PC-3 (cell line): ENCODE data around the gene OR1D2. TPM values are rescaled to one million over a fixed set of nuclear protein-coding genes. Genes with fewer than 3 reads are reported as not detected.

Experiments
- ATAC-seq: fragments of 200-7000 bp; cut with Tn5 transposase; 2 replicates; pipeline ENCODE4 v1.9.1; 2020; ENCODE audit warnings: mild to moderate bottlenecking, moderate library complexity
- BruUV-seq: library from RNA; stranded (reverse); fragments of 400-500 nt; replicated peaks from 2 replicates; lab custom pipeline; 2021; lab: Mats Ljungman, UMichigan
- CTCF ChIA-PET: fragments of 300-600 bp; sonication (Branson Sonifier 250); formaldehyde crosslinking; loops from one replicate; lab custom pipeline; 2022; ENCODE audit warnings: antibody characterized with exemption; lab: Charles Lee
- POLR2A ChIA-PET: fragments of 300-600 bp; sonication (Branson Sonifier 250); formaldehyde crosslinking; loops from one replicate; lab custom pipeline; 2022; ENCODE audit warnings: antibody characterized with exemption; ENCODE audit not compliant: unreplicated experiment; lab: Charles Lee
- DNase-seq: peaks from one replicate; pipeline ENCODE4 v3.0.0-alpha.2; 2015
- H2AFZ ChIP-seq: fragments of 300-600 bp; sonication (generic); 2 replicates; pipeline ENCODE4 v1.6.0; 2016; ENCODE audit warnings: antibody characterized with exemption, low read length
- H3F3A ChIP-seq: fragments of 300-600 bp; sonication (generic); one replicate; pipeline ENCODE4 v1.6.0; 2017; ENCODE audit warnings: antibody characterized with exemption, low read length, control low read depth, mild to moderate bottlenecking; ENCODE audit not compliant: unreplicated experiment
- H3K27ac ChIP-seq: fragments of 300-600 bp; sonication (generic); 2 replicates; pipeline ENCODE4 v1.5.1; 2016; ENCODE audit warnings: mild to moderate bottlenecking, low read length
- H3K27me3 ChIP-seq: fragments of 300-600 bp; sonication (generic); 2 replicates; pipeline ENCODE4 v1.6.1; 2016; ENCODE audit warnings: low read length, mixed read lengths
- H3K36me3 ChIP-seq: fragments of 300-600 bp; sonication (generic); 2 replicates; pipeline ENCODE4 v1.6.1; 2016; ENCODE audit warnings: low read depth, mixed run types, low read length, mixed read lengths
- H3K4me1 ChIP-seq: fragments of 300-600 bp; sonication (generic); 2 replicates; pipeline ENCODE4 v1.5.1; 2016; ENCODE audit warnings: low read length; ENCODE audit not compliant: insufficient read depth
- H3K4me2 ChIP-seq: fragments of 300-600 bp; sonication (generic); 2 replicates; pipeline ENCODE4 v1.6.0; 2016; ENCODE audit warnings: low read length
- H3K4me3 ChIP-seq: fragments of 300-600 bp; sonication (generic); 2 replicates; pipeline ENCODE4 v1.5.1; 2016; ENCODE audit warnings: mild to moderate bottlenecking, low read length, mixed read lengths
- H3K79me2 ChIP-seq: fragments of 300-600 bp; sonication (generic); 2 replicates; pipeline ENCODE4 v1.6.1; 2017; ENCODE audit warnings: low read length, mixed read lengths
- H3K9ac ChIP-seq: fragments of 300-600 bp; sonication (generic); 2 replicates; pipeline ENCODE4 v1.6.0; 2016; ENCODE audit warnings: mild to moderate bottlenecking, low read length
- H3K9me2 ChIP-seq: fragments of 300-600 bp; sonication (generic); replicated peaks from 2 replicates; pipeline ENCODE4 v1.6.1; 2016; ENCODE audit warnings: mixed run types, low read length, mixed read lengths
- H3K9me3 ChIP-seq: fragments of 300-600 bp; sonication (generic); 2 replicates; pipeline ENCODE4 v1.6.1; 2016; ENCODE audit warnings: low read length, mixed read lengths
- H4K20me1 ChIP-seq: fragments of 300-600 bp; sonication (generic); 2 replicates; pipeline ENCODE4 v1.6.1; 2016; ENCODE audit warnings: low read length, mixed read lengths
- EZH2 ChIP-seq: fragments of 300-600 bp; sonication (generic); IDR thresholded peaks from one replicate; pipeline ENCODE4 v1.6.1; 2017; ENCODE audit warnings: antibody characterized with exemption, mild to moderate bottlenecking, low read length; ENCODE audit not compliant: unreplicated experiment
- EZH2phosphoT487 ChIP-seq: fragments of 300-600 bp; sonication (generic); IDR thresholded peaks from 2 replicates; pipeline ENCODE4 v1.6.1; 2018; ENCODE audit warnings: mild to moderate bottlenecking, antibody characterized with exemption, low read length, borderline replicate concordance
- intact Hi-C: fragments of 100-400 bp; cut with micrococcal nuclease; formaldehyde crosslinking; loops from 2 replicates; pipeline ENCODE4 v1.9.0; 2023
- total RNA-seq: library from RNA; depleted of rRNA; stranded (reverse); fragments of >200 nt; gene quantifications from 2 replicates; pipeline ENCODE4 v1.2.3, GENCODE V29; 2014
- TF ChIP-seq, protein P1 (sequence below): fragments of 300-600 bp; sonication (generic); conservative IDR thresholded peaks from 2 replicates; pipeline ENCODE4 v1.5.1; 2017; ENCODE audit warnings: antibody characterized with exemption, low read depth, mild to moderate bottlenecking, low read length

Gene OR1D2
- total RNA-seq, 1 experiment from 2014 or later, result not detected

DNA sequence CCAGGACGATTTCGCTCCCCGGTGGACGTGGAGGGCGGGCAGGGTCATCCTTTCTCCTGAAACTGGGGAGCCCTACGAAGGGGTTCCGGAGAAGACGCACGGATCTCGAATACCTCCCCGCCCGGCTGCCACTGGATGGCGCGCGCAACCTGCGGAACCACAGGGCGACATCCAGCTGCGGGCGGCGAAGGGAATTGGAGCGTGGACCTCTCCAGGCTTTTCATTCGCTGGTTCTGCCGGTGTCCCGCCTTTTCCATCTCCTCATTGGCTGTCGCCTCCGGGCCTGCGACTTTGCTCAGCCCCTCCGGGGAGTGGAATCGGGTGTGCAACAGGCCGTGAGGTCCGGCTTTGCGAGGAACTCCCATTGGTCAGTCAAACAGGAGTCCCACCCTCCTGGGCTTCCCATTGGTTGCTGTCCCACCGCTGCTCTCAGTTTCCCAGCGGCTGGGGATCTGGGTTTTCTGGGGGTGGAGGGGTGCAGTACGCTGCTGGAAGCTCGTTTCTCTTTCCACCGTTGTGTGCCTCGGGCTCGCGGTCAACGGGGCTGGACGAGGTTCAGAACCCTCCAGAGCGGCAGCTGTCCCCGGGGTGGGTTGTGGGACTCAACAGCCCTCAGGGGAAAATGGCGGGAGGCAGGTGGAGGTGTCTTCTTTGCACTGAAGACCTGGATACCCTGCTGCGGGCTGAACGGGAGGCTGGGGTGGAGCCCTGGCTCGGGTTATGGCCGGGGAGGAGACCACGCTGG lies 55.3 kb downstream of the OR1D2 start:
- ATAC-seq, result peak; percentile 98
- ChIA-PET POLR2A (no interaction called here), CTCF (no interaction called here)
- intact Hi-C loops, result loop anchor here (5.0 kb wide), 2 partner anchors 288 to 598 kb away; no protein-coding TSS in a partner anchor
- no peaks in the 10 kb centered on the region for H3K79me2 ChIP-seq
- H3K9me2 ChIP-seq, result no peaks in the 10 kb centered on the region
- peak overlapping the region; percentile 100 for H2AFZ ChIP-seq
- no peaks in the 10 kb centered on the region for H3F3A ChIP-seq
- peaks cover 10% of the 10 kb centered on the region; the same call in 1 of the 2 replicates for H3K4me1 ChIP-seq
- H3K9me3 ChIP-seq, result no peaks in the 10 kb centered on the region
- peak overlapping the region; percentile 79 for H3K4me3 ChIP-seq
- no TSS peak for BruUV-seq
- DNase-seq, result peak; percentile 97
- TF ChIP-seq, protein P1, sequence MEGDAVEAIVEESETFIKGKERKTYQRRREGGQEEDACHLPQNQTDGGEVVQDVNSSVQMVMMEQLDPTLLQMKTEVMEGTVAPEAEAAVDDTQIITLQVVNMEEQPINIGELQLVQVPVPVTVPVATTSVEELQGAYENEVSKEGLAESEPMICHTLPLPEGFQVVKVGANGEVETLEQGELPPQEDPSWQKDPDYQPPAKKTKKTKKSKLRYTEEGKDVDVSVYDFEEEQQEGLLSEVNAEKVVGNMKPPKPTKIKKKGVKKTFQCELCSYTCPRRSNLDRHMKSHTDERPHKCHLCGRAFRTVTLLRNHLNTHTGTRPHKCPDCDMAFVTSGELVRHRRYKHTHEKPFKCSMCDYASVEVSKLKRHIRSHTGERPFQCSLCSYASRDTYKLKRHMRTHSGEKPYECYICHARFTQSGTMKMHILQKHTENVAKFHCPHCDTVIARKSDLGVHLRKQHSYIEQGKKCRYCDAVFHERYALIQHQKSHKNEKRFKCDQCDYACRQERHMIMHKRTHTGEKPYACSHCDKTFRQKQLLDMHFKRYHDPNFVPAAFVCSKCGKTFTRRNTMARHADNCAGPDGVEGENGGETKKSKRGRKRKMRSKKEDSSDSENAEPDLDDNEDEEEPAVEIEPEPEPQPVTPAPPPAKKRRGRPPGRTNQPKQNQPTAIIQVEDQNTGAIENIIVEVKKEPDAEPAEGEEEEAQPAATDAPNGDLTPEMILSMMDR, result peak; percentile 82
- no peak for TF ChIP-seq EZH2phosphoT487
- H3K27me3 ChIP-seq, result no peaks in the 10 kb centered on the region
- no peaks in the 10 kb centered on the region for H3K36me3 ChIP-seq
- peak overlapping the region; percentile 94 for H3K4me2 ChIP-seq
- no peaks in the 10 kb centered on the region for H4K20me1 ChIP-seq
- peak overlapping the region; percentile 76 for H3K9ac ChIP-seq
- H3K27ac ChIP-seq, result no peak overlapping the region

DNA sequence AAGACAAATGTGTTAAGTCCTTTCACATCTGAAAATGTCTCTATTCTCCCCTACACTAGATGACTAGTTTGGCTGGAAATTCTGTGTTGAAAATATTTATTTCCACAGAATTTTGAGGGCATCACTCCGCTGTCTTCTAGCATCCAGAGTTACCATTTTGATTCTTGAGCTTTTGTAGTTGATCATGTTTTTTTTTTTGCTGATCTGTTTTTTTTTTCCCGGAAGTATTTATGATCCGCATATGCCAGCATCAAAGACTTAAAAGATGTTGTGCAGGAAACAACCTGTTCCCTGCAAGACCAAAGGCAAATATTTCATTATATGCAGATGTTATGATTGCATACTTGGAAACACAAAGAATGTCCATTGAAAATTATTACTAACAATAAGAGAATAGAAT lies 57.5 kb downstream of the OR1D2 start:
- peaks cover 10% of the 10 kb centered on the region; the same call in 1 of the 2 replicates for H3K4me1 ChIP-seq

More for the DNA sequence above, 57.5 kb downstream of the OR1D2 start:
- Histone ChIP-seq H3K4me2 (no peak overlapping the region), H3K27ac (no peak overlapping the region), H2AFZ (no peak overlapping the region), H3K79me2 (no peaks in the 10 kb centered on the region), H3K36me3 (no peaks in the 10 kb centered on the region), H3K9ac (no peak overlapping the region), H4K20me1 (no peaks in the 10 kb centered on the region), H3K9me2 (no peaks in the 10 kb centered on the region), H3K9me3 (no peaks in the 10 kb centered on the region), H3K27me3 (no peaks in the 10 kb centered on the region), H3K4me3 (no peak overlapping the region), H3F3A (no peaks in the 10 kb centered on the region)
- TF ChIP-seq EZH2phosphoT487, result no peak
- no peak for TF ChIP-seq EZH2
- TF ChIP-seq, protein P1, result no peak
- ATAC-seq, result no peak
- DNase-seq, result no peak
- intact Hi-C loops, result loop anchor here (5.0 kb wide), 2 partner anchors 291 to 601 kb away; no protein-coding TSS in a partner anchor
- CTCF ChIA-PET, result no interaction called here
- POLR2A ChIA-PET, result no interaction called here
- no TSS peak for BruUV-seq
